Breast epithelium (tissue), 3 donors: ENCODE results near the gene NEUROD2.

Experiments used
- POLR2A ChIP-seq: fragments of 450-650 bp; IDR thresholded peaks from one replicate; pipeline ENCODE4 v1.6.1; 2016; ENCODE audit warnings: antibody characterized with exemption, mild to moderate bottlenecking, moderate library complexity
- POLR2AphosphoS5 ChIP-seq, 3 donors: sonication (generic); formaldehyde crosslinking; IDR thresholded peaks; one replicate each; pipeline ENCODE4 v1.6.1; 2017; ENCODE audit warnings: antibody characterized with exemption in 3 of 3
- TF ChIP-seq, protein P1 (sequence below), 3 donors: fragments of 450-650 bp; IDR thresholded peaks; one replicate each; pipeline ENCODE4 v1.5.1; 2016 to 2017; ENCODE audit warnings: antibody characterized with exemption in 3 of 3, mild to moderate bottlenecking in 3 of 3, moderate library complexity in 3 of 3

DNA sequence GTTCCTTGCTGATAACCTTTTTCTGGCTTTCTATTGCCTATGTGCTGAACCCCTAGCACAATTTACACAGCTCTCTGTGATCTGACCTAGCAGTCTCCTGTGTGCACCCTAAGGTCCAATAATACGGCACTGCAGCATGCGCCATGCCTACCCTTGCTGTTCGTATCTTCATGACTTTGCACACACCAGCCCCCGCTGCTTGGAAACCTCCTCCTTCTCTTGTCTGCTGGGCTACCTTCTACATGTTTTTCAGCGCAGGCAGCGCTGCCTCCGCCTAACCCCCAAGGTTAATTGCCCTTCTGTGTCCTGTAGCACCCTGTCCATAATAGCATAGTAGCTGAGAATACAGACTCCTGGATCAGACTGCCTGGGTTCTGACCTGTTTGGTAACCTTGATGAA lies 30.6 kb upstream of the NEUROD2 start:
- TF ChIP-seq POLR2A (no peak), POLR2AphosphoS5 (IDR thresholded peaks at IDR 0.05) (no peak)
- TF ChIP-seq, protein P1, sequence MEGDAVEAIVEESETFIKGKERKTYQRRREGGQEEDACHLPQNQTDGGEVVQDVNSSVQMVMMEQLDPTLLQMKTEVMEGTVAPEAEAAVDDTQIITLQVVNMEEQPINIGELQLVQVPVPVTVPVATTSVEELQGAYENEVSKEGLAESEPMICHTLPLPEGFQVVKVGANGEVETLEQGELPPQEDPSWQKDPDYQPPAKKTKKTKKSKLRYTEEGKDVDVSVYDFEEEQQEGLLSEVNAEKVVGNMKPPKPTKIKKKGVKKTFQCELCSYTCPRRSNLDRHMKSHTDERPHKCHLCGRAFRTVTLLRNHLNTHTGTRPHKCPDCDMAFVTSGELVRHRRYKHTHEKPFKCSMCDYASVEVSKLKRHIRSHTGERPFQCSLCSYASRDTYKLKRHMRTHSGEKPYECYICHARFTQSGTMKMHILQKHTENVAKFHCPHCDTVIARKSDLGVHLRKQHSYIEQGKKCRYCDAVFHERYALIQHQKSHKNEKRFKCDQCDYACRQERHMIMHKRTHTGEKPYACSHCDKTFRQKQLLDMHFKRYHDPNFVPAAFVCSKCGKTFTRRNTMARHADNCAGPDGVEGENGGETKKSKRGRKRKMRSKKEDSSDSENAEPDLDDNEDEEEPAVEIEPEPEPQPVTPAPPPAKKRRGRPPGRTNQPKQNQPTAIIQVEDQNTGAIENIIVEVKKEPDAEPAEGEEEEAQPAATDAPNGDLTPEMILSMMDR (IDR thresholded peaks at IDR 0.05), result no peak
